ENCODE data around the gene POLR2C.
"Not testable (repeated sequence)": the region's sequence is repeated elsewhere in the genome, so short reads cannot be mapped to it uniquely, and the experiment has no call there.

Gene POLR2C

GRCh38 chr16:57478396-57479204 is 16.1 kb downstream of the POLR2C start:
- in situ Hi-C loops (cut with HindIII; ENCODE audit: low sequenced_read_pairs) = no loop called here

DNA sequence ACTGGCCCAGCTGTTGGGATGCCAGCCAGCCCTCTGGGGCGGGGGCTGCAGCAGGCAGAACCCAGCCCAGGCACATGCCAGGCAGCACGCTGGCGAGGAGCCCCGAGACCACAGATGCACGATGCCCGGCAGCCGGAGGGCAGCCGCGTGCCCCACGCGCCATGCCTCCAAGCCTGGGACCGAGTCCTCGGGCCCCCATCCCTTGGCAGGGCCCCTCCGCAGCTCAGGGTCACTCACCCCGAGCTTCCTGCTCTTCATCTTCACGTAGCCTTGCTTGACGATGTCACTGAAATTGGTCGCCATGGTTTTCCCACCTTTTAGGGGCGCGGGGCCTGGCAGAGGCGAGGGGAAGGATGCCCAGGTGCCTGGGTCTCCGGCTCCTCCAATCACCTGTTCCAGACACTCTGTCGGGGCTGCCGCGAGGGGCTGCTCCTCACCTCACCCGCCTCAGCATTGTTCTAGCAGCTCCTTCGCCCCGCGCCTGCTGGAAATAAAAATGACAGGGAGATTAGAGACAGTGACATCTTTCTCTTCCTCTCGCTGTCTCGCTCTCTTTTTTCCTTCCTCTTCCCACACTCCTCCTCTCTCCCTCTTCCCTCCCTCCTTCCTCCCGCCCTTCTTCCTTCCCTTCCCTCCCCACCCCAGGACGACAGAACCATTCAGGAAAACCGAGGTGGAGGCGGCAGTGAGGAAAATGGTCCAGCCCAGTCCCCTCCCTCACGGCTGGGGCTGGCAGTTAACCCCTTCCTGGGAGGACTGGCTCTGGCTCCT is 16.9 kb downstream of the POLR2C start:
- in situ Hi-C loops (cut with HindIII; ENCODE audit: low sequenced_read_pairs) = no loop called here

- in situ Hi-C loops (cut with HindIII; ENCODE audit: low sequenced_read_pairs) = no loop called here
Observed at GRCh38 chr16:57479976-57480753, 17.7 kb downstream of the POLR2C start.

DNA sequence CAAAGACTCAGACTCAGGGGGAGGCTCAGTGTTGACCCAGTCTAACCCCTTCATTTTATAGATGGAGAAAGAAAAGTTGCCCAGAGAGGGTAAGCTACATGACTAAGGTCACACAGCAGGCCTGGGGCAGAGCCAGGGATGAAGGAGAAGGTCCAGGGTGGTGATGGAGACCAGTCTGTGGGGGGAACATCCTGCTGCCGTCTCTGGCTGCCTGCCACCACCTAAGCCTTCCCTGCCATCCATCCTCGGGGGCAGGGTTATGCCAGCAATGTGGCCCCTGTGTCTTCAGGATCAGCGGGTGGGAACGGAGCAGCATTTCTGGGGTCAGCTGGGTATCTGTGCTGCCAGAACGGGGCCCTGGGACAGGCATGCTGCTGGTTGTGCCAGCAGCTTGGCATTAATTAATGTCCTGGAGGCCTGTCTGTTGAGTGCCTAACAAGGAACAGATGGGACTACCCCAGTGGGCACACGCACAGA is 18.3 kb downstream of the POLR2C start:
- in situ Hi-C loops (cut with HindIII; ENCODE audit: low sequenced_read_pairs) = no loop called here

DNA sequence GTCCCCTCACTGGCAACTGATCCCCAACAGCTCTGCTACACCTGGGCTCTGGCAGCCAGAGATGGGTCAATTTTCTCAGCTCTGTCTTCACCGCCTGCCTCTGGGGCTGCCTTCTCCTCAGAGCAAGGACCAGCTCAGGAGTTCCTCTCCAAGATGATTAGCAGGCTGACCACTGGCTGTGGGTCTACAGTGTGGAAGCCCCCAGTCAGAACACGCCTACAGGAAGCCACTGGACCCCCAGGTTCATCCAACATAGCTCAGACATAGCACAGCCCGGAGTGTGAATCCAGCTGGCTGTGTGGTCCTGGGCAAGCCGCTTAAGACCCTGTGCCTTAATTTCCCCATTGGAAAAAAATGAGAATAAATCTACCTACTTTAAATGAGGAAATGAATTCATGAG is 18.9 kb downstream of the POLR2C start:
- in situ Hi-C loops (cut with HindIII; ENCODE audit: low sequenced_read_pairs) = no loop called here

DNA sequence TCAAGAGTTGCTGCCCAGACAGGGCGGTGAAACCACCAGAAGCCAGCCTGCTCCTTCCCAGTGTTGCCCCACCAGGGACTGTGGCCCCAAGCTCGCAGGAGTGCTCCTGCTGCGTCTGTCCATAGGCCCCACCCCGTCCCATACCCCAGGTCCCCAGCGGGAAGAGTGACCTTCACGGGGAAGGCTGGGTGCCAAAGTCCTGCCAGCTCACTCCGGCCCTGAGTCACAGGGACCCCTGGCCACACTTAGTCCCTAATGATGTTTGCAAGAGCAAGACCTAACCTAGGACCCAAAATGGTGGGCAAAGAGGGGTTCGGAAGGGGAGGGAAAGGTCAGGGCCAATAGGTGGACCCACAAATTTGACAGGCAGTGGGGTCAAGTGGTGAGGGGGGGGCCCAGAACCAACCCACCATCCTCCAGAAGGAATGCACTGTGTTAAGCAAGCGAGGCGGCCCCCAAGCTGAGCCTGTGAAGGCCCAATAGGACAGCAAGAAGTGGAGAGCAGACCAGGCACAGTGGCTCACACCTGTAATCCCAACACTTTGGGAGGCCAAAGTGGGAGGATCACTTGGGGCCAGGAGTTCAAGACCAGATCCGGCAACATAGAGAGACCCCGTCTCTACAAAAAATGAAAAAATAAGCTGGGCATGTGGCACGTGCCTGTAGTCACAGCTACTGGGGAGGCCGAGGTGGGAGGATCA is 20.5 kb downstream of the POLR2C start:
- in situ Hi-C loops (cut with HindIII; ENCODE audit: low sequenced_read_pairs) = no loop called here

DNA sequence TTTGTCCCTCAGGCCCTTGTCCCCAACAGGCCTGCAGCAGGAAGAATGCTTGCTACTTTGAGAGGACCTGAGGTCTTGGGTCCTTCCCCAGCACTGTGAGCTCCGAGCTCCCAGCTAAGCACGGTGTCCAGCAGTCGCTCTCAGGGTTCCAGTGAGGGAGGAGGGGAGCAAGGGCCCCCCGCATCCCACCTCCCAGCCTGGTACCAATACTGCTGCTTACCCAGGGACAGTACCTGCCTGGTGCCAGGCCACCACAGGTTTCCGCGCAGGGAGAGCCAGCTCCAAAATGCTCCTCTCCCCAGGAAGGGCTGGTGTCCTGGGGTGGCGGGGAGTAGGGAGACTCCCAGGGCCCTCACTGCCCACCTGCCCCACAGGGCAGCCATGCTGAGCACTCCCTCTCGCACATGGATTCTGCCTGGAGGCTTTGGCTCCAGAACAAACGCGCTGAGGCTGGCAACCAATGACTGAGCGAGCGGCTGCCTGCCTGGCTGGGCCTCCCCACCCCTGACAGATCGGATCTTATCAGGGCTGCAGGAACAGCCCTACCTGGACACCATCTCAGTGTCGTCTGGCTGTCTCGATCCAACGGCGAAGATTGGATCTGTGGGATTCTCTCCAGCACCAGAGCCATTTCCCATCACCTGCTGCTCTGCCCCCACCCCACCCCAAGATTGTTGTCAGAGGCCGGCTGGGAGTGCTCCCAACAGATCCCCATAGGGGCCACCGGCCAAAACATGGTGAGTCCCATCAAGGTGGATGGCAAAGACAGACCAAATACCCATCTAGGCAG is 21.4 kb downstream of the POLR2C start:
- in situ Hi-C loops (cut with HindIII; ENCODE audit: low sequenced_read_pairs) = no loop called here

DNA sequence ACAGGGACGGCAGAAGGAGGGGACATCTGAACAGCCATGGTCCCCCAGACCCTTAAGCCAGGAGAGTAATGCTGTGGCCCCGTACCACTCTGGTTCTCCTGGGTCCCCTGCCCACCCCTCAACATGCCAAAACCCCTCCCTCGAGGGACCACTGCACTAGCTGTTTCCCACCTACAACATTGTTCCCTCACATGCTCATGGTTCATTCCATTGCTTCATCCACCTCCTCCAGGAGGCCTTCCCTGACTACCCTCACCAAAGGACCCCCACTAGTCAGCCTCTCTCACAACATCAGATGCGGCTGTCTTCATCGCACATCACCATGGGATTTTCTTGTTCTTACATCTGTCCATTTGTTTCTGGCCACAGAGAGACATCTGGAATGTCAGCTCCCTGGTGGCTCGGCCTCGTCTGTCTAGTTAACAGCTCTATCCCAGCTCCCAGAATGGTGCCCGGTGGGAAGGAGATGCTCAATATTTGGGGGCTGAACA is 22.1 kb downstream of the POLR2C start:
- in situ Hi-C loops (cut with HindIII; ENCODE audit: low sequenced_read_pairs) = no loop called here

GRCh38 chr16:57485091-57485915 is 22.8 kb downstream of the POLR2C start:
- in situ Hi-C loops (cut with HindIII; ENCODE audit: low sequenced_read_pairs) = no loop called here

DNA sequence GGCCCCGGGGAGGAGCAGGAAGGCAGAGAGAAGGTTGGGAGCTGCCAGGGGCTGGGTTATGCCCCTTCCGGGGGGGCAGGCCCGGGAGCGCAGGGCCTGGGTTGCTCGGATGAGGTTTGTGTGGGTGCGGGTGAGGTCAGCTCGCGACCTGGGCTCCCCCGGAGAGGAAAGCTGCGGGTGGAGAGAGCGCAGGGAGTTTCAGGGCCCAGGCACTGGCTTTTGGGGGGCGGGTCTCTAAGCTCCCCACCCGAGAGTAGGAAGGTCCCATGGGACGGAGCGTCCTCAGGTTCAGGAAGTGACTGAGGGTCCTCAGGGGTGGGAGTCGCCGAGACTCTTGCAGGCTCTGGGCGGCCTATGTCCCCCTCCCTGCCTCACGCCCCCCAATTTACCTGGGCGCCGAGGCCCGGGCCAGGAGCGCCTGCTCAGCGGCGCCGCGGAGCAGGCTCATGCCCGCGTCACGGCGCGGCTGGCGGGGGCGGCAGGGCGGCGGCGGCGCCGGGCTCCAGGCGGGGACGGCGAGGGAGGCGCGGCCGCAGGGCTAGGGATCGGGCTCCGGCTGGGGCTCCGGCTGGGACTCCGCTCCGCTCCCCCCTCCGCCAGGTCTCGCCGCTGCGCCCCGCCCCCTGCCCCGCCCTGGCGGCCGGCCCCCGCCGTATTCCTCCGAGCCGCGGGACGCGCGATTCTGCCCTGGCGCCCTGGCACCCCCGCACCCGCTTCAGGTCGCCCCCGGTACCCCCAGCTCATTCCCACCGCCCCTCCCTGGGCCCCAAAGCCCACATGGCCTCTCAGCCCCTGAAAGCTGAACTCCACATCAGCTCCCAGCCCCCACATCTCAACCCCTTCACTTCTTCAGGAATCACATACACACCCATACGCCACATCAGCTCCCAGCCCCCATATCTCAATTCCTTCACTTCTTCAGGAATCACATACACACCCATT is 23.7 kb downstream of the POLR2C start, which contains the start of gene DOK4:
DOK4 (minus strand) TSS at position 578 of the 942 bp plus-strand sequence. CDS start 6,986 bp downstream, outside the sequence.
- in situ Hi-C loops (cut with HindIII; ENCODE audit: low sequenced_read_pairs) = no loop called here

DNA sequence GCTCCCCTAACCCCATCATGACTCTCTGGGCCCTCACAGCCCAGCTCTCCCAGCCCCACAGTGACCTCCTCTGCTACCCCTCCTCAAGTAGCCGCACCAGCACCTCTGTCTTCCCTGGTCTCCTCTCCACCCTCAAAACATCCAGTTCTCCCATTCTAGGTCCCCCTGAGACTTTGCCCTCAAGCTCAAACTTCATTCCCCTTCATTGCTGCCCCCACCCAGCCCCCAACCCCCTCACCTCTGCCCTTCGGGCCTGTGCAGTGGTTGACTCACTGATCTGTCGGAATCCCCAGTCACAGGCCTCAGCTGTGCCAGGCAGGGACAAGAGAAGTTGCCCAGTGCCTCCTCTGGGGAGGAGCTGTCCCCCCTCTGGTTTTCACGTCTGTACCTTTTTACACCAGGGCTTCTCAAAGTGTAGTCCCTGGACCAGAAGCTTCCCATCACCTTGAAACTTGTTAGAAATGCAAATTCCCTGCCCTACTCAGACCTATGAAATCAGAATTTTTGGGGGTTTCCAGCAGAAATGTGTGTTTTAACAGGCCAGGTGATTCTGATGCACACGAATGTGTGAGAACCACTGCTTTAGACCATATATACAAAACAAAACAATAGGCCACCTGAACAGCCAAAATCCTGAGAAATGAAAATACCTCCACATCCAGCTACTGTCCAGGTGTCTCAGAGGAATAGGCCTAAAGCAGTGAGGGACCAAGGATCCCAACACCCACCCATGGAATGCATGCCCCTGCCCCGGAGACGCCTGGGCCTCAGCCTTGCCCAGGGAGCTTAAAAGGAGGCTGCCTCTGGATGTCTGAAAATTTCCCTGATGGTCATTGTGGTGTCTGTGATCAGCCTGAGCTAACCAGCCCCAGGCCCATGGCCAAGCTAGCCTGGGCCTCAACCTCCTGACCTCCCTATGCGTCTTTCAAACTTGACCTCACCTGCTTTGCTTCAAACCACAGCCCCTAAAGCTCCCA is 24.7 kb downstream of the POLR2C start:
- in situ Hi-C loops (cut with HindIII; ENCODE audit: low sequenced_read_pairs) = no loop called here

DNA sequence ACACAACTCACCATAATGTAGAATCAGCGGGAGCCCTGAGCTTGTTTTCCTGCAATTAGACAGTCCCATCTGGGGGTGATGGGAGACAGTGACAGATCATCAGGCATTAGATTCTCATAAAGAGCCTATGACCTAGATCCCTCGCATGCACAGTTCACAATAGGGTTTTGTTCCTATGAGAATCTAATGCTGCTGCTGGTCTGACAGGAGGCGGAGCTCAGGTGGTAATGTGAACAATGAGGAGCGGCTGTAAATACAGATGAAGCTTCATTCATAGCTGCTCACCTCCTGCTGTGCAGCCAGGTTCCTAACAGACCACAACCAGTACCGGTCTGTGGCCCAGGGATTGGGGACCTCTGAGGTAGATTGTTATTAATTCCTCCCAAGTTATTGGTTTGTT is 26.8 kb downstream of the POLR2C start:
- in situ Hi-C loops (cut with HindIII; ENCODE audit: low sequenced_read_pairs) = no loop called here

- in situ Hi-C loops (cut with HindIII; ENCODE audit: low sequenced_read_pairs) = no loop called here
Observed at GRCh38 chr16:57493767-57494166, 31.3 kb downstream of the POLR2C start.

DNA sequence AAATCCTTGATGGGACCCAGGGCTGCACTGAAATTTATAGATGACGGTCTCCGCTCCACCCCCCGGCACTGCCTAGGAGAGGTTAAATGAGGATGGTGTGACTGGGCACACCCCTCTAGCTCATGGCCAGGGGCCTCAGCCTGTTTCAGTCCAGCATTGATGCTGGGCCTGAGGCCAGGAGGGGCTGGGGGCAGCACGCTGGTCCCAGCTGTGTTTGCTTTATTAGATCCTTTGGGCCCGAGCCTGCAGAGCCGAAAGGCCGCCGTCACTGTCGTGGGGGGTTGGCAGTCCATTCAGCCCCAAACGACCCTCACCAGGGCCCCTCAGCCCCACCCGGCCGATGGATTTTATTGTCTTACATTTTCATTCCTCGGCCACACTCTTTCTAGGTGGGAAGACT is 34.6 kb downstream of the POLR2C start:
- in situ Hi-C loops (cut with HindIII; ENCODE audit: low sequenced_read_pairs) = no loop called here

GRCh38 chr16:57498031-57498430 is 35.6 kb downstream of the POLR2C start:
- in situ Hi-C loops (cut with HindIII; ENCODE audit: low sequenced_read_pairs) = no loop called here

- in situ Hi-C loops (cut with HindIII; ENCODE audit: low sequenced_read_pairs) = not testable (repeated sequence)
Observed at GRCh38 chr16:57499941-57500340, 37.5 kb downstream of the POLR2C start.

Data from DLD1 (cell line).